Measurements from ENCODE around the gene PCNX1.

PCNX1 gene

GRCh38 chr14:70952485-70952884 lies 45.2 kb downstream of the PCNX1 start:
- TF ChIP-seq ZBTB7A (IDR thresholded peaks at IDR 0.05; ENCODE audit: low read depth) (no peak), EGR1 (IDR thresholded peaks at IDR 0.05) (no peak), FOXM1 (IDR thresholded peaks at IDR 0.05; ENCODE audit: borderline replicate concordance, low read depth) (no peak), MAX (IDR thresholded peaks at IDR 0.05) (no peak), NFIC (IDR thresholded peaks at IDR 0.05) (no peak), CREB1 (IDR thresholded peaks at IDR 0.05; ENCODE audit: low read depth) (no peak), EP300 (IDR thresholded peaks at IDR 0.05; ENCODE audit: borderline replicate concordance) (no peak), RAD21 (IDR thresholded peaks at IDR 0.05; ENCODE audit: low read depth) (no peak), USF1 (IDR thresholded peaks at IDR 0.05) (no peak), TCF12 (IDR thresholded peaks at IDR 0.05; ENCODE audit: low read depth) (no peak), TAF1 (IDR thresholded peaks at IDR 0.05; ENCODE audit: low read depth) (no peak)

- TF ChIP-seq REST (IDR thresholded peaks at IDR 0.05; ENCODE audit: low read depth) (no peak), MAX (IDR thresholded peaks at IDR 0.05) (no peak), TCF12 (IDR thresholded peaks at IDR 0.05; ENCODE audit: low read depth) (no peak), ZBTB7A (IDR thresholded peaks at IDR 0.05; ENCODE audit: low read depth) (no peak), FOXM1 (IDR thresholded peaks at IDR 0.05; ENCODE audit: borderline replicate concordance, low read depth) (no peak), EGR1 (IDR thresholded peaks at IDR 0.05) (no peak), TAF1 (IDR thresholded peaks at IDR 0.05; ENCODE audit: low read depth) (no peak), CEBPB (IDR thresholded peaks at IDR 0.05) (no peak), NFIC (IDR thresholded peaks at IDR 0.05) (no peak), EP300 (IDR thresholded peaks at IDR 0.05; ENCODE audit: borderline replicate concordance) (no peak)
Measured at GRCh38 chr14:70954068-70954467, 46.8 kb downstream of the PCNX1 start.

GRCh38 chr14:70955543-70956480 lies 48.6 kb downstream of the PCNX1 start:
- TF ChIP-seq FOXM1 (IDR thresholded peaks at IDR 0.05; ENCODE audit: borderline replicate concordance, low read depth) (no peak), RAD21 (IDR thresholded peaks at IDR 0.05; ENCODE audit: low read depth) (peak; percentile 47), USF1 (IDR thresholded peaks at IDR 0.05) (no peak), NFIC (IDR thresholded peaks at IDR 0.05) (no peak), REST (IDR thresholded peaks at IDR 0.05; ENCODE audit: low read depth) (no peak), TAF1 (IDR thresholded peaks at IDR 0.05; ENCODE audit: low read depth) (no peak), TEAD4 (IDR thresholded peaks at IDR 0.05) (no peak), EP300 (IDR thresholded peaks at IDR 0.05; ENCODE audit: borderline replicate concordance) (no peak), EGR1 (IDR thresholded peaks at IDR 0.05) (no peak)

GRCh38 chr14:70956511-70956910 lies 49.3 kb downstream of the PCNX1 start:
- TF ChIP-seq REST (IDR thresholded peaks at IDR 0.05; ENCODE audit: low read depth) = no peak
- no peak for TF ChIP-seq NFIC (IDR thresholded peaks at IDR 0.05)
- TF ChIP-seq EGR1 (IDR thresholded peaks at IDR 0.05) = no peak
- TF ChIP-seq CREB1 (IDR thresholded peaks at IDR 0.05; ENCODE audit: low read depth) = no peak
- TF ChIP-seq EP300 (IDR thresholded peaks at IDR 0.05; ENCODE audit: borderline replicate concordance) = no peak
- no peak for TF ChIP-seq YY1 (IDR thresholded peaks at IDR 0.05; ENCODE audit: low read depth)
- TF ChIP-seq CEBPB (IDR thresholded peaks at IDR 0.05) = no peak
- TF ChIP-seq RAD21 (IDR thresholded peaks at IDR 0.05; ENCODE audit: low read depth) = no peak
- TF ChIP-seq USF1 (IDR thresholded peaks at IDR 0.05) = no peak
- TF ChIP-seq TAF1 (IDR thresholded peaks at IDR 0.05; ENCODE audit: low read depth) = no peak
- no peak for TF ChIP-seq ZBTB7A (IDR thresholded peaks at IDR 0.05; ENCODE audit: low read depth)
- TF ChIP-seq MAX (IDR thresholded peaks at IDR 0.05) = no peak
- no peak for TF ChIP-seq TCF12 (IDR thresholded peaks at IDR 0.05; ENCODE audit: low read depth)
- TF ChIP-seq FOXM1 (IDR thresholded peaks at IDR 0.05; ENCODE audit: borderline replicate concordance, low read depth) = no peak
- no peak for TF ChIP-seq TEAD4 (IDR thresholded peaks at IDR 0.05)

All from Ishikawa (cell line).